HG03521 (cell line): ENCODE results near the gene TSN.
"Not testable (repeated sequence)": the region's sequence is repeated elsewhere in the genome, so short reads cannot be mapped to it uniquely, and the experiment has no call there.

ENCODE experiments used
- ATAC-seq: cut with Tn5 transposase; IDR thresholded peaks from one replicate; pipeline ENCODE4 v1.9.1; 2021; ENCODE audit warnings: mild to moderate bottlenecking, moderate library complexity; ENCODE audit not compliant: unreplicated experiment

The TSN gene

DNA sequence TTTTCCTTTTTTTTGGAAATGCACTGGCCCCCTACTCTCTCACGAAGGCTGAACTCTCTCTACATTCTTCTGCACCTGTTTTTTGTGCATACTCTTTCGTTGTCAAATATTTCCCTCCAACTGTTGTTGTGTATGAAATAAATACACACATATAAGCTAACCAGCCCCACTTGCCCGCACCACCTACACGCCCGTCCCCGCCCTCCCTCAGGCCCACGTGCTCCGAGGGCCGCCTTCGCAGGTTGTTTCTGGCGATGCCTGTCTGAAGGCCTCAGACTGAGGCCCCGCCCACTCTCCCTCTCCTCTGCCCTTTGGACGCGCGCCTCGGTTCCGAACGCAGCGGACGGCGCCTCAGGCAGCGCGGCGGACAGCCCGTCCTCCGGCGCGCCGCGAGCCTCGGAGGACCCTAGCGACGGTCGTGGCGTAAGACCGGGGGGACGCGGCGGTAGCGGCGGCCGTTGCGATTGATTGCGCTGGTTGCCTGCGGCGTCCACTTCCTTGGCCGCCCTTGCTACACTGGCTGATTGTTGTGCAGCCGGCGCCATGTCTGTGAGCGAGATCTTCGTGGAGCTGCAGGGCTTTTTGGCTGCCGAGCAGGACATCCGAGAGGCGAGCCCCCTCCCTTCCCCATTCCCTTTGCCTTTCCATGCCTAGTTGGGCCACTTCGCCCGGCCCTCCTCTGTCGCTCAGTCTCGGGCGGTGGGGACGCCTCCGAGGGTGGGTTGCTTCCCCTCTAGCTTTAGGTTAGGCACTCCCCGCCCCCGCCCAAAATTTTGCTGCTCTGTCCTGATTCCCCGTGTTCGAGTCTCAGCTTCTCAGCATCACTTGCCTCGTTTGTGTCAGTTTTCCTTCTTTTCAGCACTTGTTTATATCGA, at the start of gene TSN:
Gene TSN (plus strand): TSS at position 415 of the 875 bp plus-strand sequence. CDS start 129 bp downstream, at position 544.
- ATAC-seq = peak; percentile 100

DNA sequence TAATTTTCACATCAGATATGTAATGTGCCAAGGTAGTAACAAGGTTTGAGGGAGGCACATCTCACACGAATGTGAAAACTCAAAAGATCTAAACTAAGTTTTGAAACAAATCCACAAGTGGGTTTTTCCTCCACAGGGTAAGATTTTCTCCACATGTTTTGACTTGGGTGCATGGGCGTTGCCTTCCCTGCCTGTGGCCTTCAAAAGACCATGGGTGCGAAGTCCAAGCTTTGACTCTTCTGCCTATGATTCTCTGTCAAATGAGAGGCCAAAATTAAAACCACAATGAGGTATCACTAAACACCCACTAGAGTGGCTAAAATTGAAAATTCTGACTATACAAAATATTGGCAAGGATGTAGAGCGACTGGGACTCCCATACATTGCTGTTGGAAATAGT, 49.5 kb upstream of the TSN start:
- no peak for ATAC-seq

DNA sequence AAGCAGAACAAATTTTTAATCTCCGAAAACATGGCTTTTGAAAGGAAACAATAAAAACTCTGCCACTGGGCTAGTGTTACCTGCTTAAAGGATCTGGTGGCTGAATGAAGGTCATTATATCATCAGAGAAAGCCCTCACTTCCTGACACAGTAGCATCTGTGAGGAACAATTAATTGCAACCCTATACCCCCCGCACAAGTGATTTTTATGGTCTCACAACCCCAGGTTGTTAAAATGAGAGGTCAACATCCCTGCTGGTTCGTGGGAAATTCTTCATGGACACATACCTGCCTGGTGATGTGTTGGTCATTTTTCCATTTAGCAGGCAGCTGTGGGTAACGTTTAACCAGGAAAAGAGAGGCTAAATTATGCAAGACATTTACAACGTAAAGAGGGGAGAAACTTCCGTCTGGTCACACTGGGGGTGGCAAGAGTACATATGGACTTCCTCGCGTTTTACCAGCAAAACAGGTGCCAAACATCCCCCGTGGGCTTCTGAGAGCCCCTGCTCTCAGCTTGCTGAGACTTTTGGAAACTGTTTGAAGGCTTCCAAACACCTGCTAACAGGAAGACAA, 48.0 kb upstream of the TSN start:
- no peak for ATAC-seq

DNA sequence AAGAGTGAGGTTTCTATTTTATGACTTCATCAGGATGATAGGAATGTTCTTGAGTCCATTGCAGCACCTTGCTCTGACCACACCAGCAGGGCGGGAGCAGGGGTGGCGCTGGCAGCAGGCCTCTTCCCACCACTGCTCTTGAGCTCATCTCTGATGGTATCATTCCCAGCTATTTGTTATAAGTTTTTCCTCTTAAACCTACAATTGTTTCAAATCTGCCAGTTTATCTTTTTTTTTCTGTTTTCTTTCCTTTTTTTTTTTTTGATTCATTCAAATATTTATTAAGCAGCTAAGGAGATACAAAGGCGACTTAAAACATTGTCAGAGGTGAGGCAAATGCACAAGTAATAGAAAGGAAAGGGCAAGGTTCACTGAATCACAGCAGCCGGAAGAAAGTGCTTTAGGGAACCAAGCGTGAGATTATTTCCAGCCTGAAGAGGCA, 47.5 kb upstream of the TSN start:
- ATAC-seq = no peak

DNA sequence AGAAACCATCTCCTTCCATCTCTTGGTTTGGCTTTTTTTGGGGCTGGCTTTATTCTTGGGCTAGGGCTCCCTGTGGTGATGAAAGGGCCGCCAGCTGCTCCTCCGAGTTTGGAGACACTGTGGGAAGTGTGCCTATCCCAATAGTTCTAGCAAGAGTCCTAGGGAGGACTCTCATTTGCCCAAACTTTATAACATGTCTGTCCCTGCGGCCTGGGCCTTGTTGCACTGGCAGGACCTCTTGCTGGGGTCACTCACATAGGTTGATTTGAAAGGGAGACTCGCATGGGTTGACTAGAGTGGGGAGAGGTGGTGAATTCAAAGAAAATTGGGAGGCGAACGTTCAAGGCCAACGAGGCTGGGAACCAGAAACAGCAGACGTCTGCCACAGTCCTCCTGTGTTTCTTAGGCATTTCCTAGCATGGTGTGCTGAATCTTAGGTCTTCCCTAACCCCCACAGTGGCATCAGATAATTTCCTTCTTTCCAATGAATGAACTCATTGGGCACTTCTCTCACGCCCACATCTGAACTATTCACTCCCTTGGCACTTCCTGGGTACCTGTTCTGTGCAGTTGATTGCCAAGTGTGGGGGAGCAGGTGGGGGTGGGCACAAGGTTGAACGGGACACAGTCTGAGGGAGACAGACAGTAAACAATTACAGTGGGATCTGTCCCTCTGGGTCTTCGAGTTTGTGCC, 45.5 kb upstream of the TSN start:
- no peak for ATAC-seq

DNA sequence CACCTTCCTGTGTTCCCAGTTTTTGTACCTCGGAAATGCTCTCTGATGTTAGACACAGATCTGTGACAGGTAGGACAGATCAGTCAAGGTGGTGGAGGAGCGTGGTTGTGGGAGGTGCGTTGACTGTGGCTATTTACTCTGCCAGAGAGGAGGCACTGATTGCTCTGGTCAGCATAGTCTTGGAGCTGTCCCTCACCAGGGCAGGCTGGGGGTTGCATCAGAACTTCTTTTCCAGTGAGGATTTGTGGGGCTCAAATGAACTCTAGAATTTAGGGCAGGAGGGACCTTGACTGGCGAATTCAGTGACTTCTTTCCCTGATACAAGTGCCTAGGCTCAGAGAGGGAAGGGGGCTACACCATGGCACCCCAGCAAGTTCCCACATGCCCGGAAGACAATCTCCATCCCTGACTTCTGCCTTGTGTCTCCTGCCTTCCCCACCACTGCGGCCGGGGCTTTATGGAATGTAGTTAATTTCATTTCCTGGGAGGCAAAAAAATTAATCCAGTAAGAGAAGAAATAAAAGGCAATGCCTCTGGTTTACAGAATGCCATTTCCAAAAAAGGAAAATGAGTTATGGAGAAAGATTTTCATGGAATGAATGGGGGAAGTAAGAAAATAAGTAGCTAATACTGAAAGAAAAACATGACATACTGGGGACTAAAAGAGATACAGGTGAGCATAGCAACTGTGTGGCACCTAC, 44.8 kb upstream of the TSN start:
- ATAC-seq = no peak

DNA sequence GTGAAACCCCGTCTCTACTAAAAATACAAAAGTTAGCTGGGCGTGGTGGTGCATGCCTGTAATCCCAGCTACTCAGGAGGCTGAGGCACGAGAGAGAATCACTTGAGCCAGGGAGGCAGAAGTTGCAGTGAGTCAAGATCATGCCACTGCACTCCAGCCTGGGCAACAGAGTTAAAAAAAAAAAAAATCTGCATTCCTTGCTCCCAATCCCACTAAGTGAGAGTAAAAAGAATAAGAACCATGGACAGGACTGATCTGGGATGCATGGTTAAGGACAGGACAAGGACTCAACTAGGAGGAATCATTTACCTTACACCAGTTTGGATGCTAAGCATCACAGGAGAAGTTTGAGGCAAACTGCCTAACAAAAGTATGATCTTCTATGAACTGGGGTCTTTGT, 44.0 kb upstream of the TSN start:
- ATAC-seq = not testable (repeated sequence)

DNA sequence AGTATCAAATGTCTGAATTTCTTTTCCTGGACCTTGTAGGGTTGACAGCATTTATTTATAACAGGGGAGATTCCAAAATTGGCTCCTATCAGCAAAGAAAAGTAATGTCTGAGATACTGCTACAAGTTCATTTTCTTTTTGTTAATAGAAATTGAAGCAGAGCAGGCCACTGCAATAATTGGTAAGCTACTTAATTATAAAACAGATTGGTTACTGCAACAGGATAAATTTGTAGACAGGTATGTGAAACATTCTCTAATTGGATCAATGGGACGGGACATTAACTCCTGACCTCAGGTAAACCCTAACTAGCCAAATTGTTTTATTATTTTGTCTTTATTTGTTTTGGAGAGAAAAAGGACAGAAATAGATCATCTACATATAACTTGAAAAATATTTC, 39.3 kb upstream of the TSN start:
- no peak for ATAC-seq

DNA sequence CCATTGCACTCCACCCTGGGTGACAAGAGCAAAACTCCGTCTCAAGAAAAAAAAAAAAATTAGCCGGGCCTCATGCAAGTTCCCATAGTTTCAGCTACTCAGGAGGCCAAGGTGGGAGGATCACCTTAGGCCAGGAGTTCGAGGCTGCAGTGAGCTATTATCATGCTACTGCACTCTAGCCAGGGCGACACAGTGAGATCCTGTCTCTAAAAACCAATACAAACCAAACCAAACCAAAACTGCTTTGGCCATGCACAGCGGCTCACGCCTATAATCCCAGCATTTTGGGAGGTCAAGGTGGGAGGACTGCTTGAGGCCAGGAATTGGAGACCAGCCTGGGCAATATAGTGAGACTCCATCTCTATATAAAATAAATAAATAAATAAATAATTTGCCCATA, 37.9 kb upstream of the TSN start:
- ATAC-seq = no peak

DNA sequence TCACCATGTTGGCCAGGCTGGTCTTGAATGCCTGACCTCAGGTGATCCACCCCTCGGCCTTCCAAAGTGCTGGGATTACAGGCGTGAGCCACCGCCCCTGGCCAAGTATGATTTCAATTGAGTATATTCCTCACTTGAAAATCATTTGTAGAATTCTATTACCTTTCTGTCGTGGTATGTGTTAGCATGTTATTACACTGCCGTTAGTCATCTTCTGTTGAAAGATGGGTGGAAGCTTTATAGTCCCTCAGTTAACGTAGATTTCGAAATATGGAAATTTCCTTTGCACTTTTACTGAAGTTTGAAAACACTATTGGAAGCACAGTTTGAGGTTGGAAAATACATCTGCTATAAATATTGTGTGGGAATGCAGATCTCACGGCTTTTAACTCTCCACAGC, 33.5 kb upstream of the TSN start:
- ATAC-seq = no peak

DNA sequence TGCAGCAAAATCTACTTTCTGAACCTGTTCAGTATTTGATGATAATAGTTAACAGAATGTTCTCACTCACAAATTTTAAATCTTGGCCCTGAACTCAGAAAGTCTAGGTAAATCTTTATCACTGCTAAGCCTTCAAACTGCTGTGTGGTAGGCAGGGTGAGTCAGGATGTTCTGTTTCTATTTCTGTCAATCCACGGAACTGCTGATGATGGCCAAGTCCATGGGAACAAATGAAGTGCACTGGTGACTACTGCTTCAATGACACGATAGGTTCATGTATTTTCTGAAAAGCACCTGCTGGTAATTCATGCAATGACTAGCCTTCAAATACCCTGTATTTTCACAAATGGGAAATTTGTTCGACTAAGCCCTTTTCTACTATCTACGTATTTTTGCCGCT, 33.0 kb upstream of the TSN start:
- no peak for ATAC-seq

DNA sequence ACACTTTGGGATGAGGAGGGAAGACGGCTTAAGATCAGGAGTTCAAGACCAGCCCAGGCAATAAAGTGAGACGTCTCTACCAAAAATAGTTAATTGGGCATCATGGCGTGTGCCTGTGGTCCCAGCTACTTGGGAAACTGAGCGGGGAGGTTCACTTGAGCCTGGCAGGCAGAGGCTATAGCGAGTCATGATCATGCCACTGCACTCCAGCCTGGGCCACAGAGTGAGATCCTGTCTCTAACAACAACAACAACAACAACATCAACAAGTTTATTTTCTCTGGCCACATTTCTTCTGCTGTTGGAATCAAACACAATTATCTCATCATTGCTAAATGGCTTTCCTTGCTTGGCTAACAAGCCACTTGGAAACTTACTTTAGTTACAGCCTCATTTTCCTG, 32.1 kb upstream of the TSN start:
- ATAC-seq = no peak

DNA sequence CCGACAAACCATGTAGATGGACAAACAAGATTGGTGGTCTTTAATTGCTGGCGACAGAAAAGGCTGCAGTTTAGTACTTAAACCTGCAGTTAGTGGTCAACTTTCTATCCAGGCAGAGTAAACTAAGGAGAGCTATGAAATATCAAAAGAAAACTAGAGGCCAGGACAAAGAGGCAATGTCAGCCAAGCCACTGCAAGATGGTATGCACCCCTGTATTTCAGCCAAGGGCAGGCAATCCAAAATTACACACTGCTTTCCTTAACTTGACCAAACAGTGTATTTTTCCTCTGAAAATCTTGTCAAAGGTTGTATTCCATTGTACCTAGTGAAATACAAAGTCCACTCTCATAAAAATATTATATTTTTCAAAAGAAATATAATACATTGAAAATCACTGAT, 28.1 kb upstream of the TSN start:
- ATAC-seq = no peak

DNA sequence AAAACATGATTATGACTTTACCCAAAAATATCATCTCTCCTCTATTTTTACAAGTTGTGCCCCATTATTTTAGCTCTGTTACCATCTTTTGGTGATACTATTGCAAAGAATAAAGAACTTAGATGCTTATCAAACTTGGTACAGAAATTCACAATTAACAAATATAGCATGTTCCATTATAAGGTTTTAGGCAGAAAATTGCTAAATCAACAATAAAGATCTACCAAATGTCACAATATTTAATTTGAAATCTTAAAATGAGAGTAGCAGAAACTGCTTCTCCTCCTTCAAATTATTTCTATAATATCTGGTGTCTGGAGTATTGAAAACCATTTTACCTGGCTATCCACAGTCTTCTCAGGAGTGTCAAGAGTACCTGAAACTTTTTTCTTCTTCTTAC, 27.5 kb upstream of the TSN start:
- ATAC-seq = no peak

DNA sequence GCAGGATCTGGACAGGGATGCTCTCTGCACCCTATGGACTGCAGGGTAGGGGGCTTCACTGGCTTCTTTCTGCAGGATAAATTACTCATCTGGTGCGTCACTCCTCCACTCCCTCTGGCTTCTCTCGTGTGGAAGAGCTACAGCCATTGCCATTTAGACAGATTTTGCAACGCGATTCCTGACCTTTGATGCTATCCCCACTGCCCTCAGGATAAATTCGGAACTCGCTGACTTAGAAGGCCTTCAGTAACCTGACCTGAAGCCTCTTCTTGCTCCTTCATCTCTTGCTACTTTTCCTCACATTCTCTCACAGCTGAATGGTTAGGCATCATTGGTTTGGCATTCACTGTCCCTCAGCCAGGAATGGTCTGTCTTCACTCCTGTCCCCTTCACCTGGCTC, 24.1 kb upstream of the TSN start:
- ATAC-seq = no peak

DNA sequence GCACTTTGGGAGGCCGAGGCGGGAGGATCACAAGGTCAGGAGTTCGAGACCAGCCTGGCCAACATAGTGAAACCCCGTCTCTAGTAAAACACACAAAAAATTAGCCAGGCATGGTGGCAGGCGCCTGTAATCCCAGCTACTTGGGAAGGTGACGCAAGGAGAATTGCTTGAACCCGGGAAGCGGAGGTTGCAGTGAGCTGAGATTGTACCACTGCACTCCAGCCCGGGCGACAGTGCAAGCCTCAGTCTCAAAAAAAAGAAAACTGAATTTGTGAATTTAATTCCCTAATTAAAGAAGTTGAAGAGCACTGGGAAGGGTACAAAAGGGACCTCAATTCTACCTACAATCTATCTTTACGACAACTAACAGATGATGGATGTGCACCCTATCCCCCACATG, 20.9 kb upstream of the TSN start:
- not testable (repeated sequence) for ATAC-seq

DNA sequence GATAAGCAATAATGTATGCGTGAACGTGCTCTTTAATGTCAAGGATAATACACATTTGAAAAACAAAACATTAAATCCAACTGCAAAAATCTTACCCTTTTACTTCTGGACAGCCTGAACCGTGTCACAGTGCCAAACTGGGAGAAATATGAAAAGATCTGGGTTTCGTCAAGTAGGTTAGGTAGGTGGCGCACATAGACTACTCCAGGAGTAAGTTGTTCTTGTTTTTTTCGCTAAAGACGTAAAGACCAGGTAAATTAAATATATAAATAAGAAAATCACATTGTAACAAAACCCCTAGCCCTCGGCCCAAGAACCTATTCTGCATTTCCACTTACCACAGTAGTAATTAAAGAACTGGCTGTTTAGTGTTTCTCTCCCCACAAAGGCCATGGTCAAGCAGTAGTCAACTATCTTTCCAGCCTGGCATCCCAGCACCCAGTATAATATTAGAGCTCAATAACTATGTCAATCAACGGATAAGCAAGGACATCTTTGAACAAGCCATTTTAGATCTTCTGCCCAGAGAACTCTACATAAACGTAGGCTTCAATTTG, 19.9 kb upstream of the TSN start:
- no peak for ATAC-seq

DNA sequence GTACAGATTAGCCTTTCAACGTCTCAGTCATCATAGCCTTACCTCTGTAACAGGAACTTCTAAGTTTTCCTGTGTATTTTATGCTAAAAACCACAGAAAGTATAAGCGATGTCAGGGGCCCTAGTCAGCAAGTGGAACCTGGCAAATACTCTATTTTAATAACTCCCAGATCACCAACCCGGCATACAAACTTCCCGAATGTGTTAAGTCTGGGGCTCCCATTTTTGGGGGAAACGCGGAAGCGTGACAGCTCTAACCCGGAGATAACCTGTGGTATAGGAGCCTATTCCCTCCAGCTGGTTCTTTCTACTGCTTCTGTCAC, 19.4 kb upstream of the TSN start:
- ATAC-seq = no peak

DNA sequence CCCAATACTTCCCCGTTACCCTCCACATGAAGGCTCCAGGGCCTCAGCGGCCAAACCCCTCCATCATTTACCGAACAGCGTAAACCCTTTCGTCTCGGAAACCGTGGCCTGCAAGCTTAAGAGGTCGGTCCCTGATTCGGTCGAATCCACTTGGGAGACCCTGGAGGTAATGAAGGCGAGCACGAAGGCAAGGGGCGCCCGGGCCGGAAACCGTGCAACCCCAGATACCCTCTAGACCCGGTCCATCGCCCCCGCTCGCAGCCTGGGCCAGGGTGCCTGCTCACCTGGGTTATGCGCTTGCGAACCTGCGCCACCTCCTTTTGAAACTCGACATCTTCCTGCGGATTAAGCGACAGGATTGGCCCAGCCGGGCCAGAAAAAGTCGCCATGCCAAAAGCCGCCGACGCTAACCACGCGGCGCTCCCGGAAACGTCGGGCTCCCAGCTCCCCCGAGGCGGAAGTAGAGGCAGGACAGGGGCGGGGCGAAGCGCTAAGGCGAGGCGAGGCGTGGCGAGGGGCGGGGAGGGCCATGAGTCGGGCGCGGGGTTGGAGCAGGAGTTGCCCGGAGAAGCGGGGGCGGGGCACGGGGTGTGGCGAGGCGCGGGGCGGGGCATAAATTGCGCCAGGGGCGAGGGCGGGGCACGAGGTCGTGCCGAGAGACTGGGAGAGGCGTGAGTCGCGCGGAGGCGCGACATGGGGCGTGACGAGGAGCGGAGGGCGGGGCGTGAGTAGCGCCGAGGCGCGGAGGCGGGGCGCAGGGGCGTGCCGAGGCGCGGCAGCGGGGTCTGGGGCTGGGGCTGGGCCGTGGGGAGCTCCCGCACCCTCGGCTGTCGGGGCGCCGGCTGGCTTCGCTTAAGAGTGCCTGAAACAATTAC, 18.8 kb upstream of the TSN start, which contains the start of gene NIFK:
Gene NIFK (minus strand): TSS at position 414 of the 875 bp plus-strand sequence. CDS start 25 bp downstream, at position 389.
- peak; percentile 92 for ATAC-seq

DNA sequence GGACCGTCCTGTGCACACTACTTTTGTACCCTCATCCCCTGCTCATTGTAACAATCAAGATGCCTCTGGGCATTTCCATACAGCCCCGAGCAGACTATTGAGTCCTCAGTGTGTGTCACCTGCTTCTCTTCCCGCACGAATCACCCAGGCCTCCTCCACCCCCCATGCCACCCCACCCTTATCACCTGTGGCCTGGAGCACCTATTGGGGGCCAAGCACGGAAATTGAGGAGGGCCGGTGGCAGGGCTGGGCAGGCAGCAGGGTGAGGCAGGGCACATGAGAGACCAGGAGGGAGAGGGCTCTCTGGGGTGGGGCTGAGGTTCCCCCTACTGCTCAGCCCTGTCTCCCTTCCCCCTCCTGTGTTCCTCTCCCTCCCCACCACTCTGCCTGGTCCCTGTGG, 14.5 kb upstream of the TSN start:
- no peak for ATAC-seq
